Mucosa of gallbladder (tissue), 1 donor: Measurements from ENCODE around the gene SNRNP27. TPM values are rescaled to one million over a fixed set of nuclear protein-coding genes. Genes with fewer than 3 reads are reported as not detected.
"Not testable (repeated sequence)": the region's sequence is repeated elsewhere in the genome, so short reads cannot be mapped to it uniquely, and the experiment has no call there.

Experiments used
- DNase-seq: peaks from one replicate; pipeline ENCODE4 v3.0.0-alpha.2; 2020; ENCODE audit warnings: low spot score
- total RNA-seq: library from RNA; stranded (reverse); gene quantifications from one replicate; pipeline ENCODE4 v1.2.1, GENCODE V29; 2021
- donor health status: DM: no; HTN: no; CAD: no.

SNRNP27 gene, protein sequence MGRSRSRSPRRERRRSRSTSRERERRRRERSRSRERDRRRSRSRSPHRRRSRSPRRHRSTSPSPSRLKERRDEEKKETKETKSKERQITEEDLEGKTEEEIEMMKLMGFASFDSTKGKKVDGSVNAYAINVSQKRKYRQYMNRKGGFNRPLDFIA
- total RNA-seq: 43.4 TPM

DNA sequence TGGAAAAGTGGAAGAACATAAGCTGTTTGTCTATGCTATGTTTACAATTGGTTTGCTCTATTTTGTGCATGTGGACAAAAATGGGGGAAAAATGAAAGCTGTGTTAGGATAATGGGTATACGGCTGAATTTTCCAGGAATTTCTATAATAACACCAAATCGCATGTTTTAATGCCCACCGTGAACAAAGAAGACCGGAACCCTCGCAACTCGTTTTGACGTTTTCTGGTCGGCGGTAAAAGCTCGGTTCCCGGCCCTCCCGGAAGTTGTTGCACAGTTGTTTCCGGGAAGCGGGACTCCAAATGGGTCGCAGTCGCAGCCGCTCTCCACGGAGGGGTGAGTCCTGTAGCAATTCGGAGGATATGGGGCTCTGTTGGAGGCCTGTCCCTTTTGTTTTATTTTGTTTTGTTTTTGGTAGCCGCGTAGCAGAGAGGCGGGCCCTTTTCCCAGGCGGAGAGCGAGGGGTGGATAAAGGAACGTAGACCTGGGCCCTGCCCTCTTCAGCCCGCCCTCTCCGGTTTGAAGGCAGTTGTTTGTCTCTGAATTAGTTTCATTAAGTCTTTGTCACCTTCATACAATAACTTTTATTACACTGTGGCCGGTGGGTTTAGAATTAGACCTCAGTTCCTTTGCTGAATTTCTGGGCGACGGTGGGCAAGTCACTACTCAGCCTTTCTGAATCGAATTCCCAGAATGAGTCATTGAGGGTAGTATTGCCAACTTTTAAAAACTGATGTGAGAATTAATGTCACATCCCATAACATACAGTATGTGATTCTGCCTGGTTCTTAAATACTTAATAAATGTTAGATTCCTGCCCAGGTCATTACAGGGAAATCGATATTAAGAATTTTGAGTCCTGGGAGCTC is at the start of gene SNRNP27:
Gene SNRNP27 (plus strand): TSS at position 273 of the 868 bp plus-strand sequence. CDS start 29 bp downstream, at position 302.
- peak; percentile 72 for DNase-seq

DNA sequence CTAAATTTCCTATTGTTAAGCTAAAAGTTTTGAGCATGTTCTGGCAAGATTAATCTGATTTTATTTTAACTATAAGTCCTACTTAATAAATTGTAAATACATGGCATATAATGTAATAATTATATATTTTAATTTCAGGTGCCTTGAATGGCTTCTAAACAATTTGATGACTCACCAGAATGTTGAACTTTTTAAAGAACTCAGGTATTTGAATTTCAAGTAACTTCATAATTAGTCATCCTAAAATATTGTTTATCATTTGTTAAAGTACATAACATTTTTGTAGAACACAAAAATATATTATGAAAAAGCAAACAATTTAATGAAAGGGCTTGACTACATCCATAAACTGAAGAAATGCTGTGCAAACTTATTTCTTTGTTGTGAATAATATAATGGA is 49.8 kb upstream of the SNRNP27 start:
- DNase-seq: no peak

DNA sequence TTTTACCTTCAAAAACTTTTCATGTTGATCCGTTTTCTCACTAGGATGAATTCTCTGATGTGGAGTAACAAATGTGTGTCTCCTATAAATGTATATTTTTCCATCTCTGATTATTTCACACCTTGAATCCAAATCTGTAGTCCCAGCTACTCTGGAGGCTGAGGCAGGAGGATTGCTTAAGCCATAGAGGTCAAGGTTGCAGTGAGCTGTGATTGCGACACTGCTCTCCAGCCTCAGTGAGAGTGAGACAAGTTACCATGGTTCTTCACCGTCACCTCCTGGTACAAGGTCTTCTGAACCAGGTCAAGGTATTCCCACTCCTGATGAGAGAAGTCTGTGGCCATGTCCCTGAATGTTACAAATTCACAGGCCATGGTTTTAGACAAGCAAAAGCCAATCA is 49.2 kb upstream of the SNRNP27 start:
- no peak for DNase-seq

DNA sequence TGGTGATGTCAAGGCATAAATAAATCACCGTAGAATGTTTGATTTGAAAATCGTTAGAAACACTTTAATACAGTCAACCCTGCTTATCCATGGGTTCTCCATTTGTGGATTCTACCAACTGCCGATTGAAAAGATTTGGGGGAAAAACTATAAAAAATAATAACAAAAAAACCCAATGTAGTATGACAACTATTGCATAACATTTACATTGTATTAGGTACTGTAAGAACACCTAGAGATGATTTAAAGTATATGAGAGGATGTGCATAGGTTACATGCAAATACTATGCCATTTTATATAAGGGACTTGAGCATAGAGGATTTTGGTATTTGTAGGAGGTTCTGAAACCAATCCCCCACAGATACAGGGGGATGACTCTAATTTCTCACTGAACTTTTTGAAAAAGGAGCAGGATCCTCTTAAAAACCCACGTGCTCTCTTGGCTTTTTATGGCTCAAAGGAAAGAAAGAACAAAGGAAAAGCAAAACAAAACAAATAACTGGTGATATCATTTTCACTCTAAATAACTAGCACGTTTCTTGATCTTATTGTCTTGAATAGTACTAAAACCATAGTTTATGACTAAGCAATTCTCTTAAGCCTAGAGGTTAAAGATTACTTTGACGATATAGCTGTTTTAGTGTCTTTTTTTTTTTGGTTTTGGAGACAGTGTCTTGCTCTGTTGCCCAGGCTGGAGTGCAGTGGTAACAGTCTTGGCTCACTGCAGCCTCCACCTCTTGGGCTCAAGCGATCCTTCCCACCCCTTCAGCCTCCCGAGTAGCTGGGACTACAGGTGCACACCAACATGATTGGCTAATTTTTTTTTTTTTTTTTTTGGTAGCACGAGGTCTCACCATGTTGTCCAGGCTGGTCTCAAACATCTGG is 47.3 kb upstream of the SNRNP27 start:
- DNase-seq: no peak

DNA sequence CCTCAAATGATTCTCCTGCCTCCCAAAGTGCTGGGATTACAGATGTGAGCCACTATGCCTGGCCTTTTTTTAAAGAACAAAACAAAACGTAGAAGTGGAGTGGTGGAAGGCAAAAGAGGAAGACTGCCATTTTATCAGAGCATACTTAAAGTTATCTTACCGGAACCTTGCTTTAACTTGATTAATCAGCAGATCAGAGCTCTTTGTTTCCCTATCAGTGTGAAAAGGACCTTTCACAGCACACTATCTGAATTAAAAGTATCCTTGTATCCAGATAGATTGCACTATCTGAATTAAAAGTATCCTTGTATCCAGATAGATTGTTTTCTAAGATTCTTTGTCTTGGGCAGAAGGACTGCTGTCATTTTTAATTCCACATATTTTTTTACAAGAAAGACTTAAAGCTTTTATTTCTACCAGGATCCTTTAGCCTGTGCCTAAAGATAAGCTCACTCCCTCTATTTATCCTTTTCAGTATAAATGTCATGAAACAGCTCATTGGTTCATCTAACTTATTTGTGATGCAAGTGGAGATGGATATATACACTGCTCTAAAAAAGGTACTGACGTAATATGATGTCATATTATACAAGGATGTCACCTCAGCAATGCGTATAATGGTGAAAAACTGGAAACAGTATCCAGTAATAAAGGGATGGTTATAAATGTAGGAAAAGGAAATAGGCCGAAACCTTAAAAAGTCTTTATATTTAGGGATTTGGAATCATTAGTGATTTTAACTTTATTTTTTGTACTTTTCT is 46.5 kb upstream of the SNRNP27 start:
- DNase-seq: no peak

DNA sequence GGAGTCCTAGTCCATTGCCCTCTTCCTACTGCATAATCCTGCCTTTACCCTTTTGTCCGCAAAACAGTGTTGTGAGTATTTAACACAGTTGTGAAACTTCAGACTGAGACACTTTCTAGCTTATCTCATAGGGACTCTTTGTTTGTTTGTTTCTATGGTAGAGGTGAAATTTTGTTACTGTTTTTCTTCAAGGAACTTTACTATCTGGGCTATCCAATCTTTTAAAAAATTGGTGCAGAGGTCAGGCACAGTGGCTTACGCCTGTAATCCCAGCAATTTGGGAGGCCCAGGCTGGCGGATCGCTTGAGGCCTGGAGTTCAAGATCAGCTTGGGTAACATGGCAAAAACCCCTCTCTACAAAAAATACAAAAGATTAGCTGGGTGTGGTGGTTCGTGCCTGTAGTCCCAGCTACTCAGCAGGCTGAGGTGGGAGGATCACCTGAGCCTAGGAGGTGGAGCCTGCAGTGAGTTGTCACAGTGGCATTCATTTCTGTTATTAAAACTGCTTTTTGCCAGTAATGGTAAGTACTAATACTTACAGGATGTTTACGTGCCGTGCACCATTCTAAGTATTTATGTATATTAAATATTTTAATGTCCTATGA is 45.5 kb upstream of the SNRNP27 start:
- no peak for DNase-seq

DNA sequence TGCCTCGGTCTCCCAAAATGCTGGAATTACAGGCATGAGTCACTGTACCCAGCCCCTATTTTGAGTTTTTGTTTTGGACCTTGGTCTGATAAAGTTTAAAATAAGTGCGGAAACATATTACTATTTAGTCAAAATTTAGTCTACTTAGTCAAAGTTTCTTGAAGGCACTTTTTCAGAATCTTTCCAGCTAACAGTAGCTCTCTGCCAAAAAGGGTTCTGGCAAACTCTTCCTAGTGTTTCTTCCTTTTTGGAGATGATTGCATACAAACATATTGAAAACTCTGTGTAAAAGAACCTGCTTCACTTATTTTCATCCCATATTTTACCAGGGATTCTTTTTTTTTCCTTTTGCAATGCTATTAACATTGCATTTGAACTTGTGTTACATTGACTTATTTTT is 35.5 kb upstream of the SNRNP27 start:
- no peak for DNase-seq

DNA sequence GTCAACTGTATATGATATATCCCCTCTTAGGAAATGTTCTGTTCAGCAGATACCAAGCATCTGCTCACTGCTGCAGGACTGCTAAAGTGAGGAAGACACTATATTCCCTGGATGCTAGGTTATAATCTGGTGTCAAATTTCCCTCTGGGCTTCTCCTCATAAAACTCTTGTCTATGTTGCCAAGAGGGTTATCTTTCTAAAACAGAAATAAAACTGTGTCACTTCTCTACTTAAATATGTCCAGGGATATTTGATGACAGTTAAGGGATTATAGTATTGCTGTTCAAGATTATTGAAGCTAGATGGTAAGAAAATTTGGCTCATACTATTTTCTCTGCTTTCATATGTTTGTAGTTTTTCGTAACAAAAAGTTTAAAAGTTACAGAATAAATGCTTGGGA is 30.5 kb upstream of the SNRNP27 start:
- DNase-seq: no peak

DNA sequence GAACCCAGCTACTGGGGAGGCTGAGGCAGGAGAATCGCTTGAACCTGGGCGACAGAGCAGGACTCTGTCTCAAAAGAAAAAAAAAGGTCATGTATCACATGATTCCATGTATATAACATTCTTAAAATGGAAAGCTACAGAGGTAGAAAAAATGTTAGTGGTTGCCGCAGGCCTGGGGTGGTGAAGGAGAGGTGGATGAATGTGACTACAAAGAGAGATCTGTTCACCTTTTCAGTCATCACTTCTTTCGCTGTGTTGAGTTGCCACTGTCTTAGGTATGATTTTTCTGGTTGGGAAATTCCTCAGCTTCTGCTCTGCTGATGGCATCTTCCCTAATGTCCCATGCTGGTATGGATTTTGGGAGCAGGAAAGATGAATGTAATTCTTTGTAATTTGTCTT is 5.3 kb upstream of the SNRNP27 start:
- no peak for DNase-seq

DNA sequence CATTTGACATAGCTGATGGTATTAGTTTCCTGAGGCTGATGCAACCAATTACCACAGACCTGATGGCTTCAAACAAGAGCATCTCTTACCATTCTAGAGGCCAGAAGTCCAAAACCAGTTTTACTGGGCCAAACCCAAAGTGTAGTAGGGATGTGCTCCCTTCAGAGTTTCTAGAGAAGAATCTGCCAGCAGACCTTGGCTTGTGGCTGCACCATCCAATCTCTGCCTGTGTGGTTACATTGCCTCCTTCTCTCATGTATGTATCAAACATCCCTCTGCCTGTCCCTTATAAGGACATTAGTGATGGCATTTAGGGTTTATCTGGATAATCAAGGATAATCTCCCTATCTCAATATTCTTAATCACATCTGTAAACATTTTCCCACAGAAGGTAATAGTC is 4.5 kb upstream of the SNRNP27 start:
- no peak for DNase-seq

DNA sequence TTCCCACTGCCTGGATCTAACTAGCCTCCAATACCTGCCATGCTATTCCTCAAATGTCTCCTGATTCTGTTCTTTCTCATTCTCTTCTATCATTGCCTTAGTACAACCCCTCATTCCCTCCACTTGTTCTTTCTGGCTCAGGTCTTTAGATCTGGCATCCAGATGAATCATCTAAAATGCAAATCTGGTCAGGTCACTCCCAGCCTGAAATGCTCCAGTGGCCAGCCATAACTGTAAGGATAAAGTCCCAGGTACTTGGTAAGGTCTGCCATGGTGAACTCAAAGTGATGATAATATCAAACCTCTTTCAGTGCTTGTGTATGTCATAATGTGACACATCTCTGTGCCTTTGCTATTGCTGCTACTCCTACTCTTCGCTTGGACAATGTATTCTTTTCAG is 2.9 kb upstream of the SNRNP27 start:
- DNase-seq: no peak

DNA sequence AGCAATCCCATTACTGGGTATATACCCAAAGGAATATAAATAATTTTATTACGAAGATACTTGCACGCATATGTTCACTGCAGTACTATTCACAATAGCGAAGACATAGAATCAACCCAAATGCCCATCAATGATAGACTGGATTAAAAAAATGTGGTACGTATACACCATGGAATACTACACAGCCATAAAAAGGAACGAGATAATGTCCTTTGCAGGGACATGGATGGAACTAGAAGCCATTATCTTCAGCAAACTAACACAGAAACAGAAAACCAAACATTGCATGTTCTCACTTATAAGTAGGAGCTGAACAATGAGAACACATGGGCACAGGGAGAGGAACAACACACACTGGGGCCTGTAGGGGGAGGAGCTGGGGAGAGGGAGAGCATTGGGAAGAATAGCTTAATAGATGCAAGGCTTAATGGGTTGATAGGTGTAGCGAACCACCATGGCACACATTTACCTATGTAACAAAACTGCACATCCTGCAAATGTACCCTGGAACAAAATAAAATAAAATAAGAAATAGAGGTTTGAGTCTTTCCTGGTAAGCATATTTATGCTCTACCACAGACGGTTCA is 825 bp upstream of the SNRNP27 start:
- not testable (repeated sequence) for DNase-seq

DNA sequence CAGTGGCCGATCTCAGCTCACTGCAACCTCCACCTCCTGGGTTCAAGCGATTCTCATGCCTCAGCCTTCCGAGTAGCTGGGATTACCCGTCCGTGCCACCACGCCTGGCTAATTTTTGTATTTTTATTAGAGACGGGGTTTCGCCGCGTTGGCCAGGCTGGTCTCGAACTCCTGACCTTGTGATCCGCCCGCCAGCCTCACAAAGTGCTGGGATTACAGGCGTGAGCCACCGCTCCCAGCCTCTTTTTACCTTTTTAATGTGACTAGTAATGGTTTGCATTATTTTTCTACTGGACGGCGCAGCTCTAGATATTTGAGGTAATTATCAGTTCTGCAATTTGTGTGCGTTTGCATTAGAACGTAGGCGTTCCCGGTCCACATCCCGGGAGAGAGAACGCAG is 981 bp downstream of the SNRNP27 start:
- not testable (repeated sequence) for DNase-seq

DNA sequence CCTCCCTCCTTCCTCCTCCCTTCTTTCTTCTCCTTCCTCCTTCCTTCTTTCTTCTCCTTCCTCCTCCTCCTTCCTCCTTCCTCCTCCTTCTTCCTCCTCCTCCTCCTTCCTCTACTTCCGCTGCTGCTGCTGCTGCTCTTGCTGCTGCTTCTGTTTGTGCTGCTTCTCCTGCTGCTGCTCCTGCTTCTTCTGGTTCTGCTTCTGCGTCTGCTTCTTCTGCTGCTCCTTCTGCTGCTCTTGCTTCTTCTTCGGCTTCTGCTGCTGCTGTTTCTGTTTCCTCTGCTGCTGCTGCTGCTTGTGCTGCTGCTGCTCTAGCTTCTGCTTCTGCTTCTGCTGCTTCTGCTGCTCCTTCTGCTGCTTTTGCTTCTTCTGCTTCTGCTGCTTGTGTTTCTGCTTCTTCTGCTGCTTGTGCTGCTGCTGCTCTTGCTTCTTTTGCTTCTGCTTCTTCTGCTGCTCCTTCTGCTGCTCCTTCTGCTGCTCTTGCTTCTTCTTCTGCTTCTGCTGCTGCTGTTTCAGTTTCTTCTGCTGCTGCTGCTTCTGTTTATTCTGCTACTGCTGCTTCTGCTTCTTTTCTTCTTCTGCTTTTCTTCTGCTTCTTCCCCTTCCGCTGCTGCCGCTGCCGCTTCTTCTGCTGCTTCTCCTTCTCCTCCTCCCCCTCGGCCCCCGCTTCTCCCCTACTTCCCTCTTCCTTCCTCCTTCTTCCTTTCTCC is 8.6 kb downstream of the SNRNP27 start:
- no peak for DNase-seq

DNA sequence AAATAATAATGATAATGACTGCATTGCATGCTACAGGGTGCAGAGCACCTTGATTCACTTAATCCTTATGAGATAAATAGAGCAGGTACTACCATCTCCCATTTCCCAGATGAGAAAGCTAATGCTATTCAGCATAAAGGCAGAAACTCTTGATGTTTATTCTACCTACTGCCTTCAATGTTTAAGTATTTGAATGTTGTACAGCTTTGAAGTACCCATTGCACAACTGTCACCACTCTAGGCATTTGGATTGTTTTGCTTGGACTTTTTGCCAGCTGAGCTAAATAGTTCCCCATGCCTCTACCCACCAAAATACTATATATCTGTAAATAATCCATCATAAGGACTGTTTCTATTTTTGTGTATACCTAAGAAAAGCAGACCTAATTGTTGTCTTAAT is 13.5 kb downstream of the SNRNP27 start:
- no peak for DNase-seq

DNA sequence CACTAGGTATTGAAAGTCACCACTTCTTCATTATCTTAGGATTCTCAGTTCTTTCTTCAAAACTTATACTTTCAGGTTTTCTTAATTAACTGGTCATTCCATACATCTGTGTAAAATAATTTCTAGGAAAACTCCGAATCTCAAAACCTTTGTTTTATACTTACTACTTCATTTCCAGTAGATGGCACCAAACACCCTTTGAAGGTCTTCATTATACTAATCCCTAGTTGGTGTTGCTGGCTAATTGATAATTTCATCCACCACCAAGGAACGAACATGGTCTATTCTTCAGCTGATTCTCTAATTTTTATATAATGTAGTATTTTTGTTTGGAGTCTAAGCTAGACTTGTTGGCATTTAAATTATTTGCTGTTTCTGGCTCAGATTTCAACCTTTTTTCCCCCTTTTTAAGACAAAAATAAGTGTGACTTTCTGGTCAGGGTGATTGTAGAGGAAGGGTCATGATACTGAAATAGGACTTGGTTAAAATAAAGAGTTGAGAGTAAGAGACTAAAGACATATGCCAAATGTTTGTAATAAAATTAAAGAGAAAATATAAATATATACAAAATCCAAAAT is 18.3 kb downstream of the SNRNP27 start:
- DNase-seq: no peak

DNA sequence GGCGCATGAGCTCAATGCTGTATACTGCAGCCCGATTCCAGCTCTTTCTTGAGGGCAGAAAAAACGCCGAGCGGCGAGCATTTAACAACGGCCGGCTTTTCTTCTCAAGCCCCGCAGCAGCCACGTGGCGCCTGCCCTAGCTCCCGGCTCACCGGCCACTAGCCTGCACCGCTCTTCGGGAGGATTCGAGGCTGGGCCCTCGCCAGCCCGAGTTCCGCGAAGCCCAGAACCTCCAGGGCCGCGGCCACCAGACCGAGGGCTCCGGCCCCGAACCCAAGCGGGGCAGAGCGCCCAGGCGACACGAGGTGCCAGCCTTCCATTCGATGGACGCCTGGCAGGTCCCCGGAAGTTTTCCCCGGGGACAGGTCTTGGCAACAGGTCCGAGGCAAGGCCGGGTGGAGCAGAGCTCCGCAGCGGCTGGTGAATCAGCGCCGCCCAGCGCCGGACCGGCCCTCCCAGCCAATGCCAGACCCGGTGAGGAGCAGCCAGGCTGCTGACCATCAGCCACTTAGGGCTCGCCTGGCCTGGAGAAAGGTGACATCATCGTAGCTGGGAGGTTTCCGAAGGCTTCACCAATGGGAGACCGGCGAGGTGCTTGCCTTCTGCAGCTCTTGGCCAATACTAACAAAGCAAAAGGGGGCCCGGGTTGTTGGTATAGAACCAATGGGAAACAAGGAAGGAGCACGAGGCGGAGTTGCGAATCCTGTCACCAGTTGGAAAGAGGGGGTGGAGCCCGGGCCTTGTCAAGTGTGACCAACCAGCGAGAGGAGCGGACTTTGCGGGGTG is 20.6 kb downstream of the SNRNP27 start:
- DNase-seq: peak; percentile 100

DNA sequence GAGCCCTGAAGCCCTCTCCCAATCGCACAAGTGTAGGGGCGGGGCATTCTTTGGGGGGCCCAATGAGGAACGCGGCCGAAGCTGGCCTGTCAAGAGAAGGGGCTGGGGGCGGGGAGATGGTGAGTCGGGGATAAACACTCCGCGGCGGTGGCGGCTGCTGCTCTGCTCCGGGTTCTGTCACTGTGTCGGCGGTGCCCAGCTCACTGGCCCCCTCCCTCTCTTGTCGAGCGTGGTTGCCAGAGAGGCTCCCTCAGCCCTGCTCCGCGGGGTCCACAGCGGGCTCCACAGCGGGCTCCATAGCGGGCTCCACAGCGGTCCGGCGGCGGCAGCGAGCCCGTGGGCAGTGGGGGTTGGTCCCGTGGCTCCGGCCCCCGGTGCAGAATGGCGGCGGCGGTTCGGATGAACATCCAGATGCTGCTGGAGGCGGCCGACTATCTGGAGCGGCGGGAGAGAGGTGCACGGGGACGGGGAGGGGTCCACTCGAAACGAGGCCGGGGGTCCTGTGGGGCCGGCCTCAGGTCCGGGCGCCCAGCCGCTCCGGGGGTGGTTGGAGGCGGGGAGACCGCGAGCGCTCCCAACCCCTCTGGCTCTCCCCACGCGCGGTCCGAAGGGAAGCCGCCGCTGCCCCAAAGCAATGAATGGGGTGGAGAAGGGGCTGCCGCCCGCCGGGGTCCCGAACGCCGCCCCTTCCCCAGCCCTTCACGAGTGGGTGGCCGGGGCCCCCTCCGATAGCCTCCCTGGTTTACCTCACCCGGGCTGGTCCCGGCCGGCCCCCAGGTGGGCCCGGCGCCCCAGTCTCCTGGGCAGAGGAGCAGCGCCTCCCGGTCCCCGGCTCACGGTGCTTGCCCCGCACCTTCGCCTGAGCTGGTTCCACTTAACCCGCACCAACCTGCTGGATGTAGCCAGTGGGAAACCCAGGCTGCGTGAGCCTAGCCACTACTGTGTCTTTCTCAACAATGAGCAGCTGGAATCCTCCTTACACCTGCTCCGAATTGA is 21.5 kb downstream of the SNRNP27 start, which contains the start of gene MXD1:
Gene MXD1 (plus strand): TSS at position 160 of the 996 bp plus-strand sequence. CDS start 222 bp downstream, at position 382.
- DNase-seq: no peak
